Mononuclear cell (primary cell): Measurements from ENCODE around the gene DVL3. TPM values are rescaled to one million over a fixed set of nuclear protein-coding genes. Genes with fewer than 3 reads are reported as not detected.
A peak's percentile ranks its signal among the peaks of the same experiment; 100 is the strongest.

Source experiments
- H3K27me3 ChIP-seq: 2 replicates; pipeline ENCODE4 v1.6.0; 2011; ENCODE audit warnings: low read length, control low read depth; ENCODE audit not compliant: insufficient read depth
- H3K4me1 ChIP-seq: 2 replicates; pipeline ENCODE4 v1.5.1; 2011; ENCODE audit warnings: mild to moderate bottlenecking, low read length, control low read depth; ENCODE audit not compliant: insufficient read depth
- H3K4me3 ChIP-seq: 2 replicates; pipeline ENCODE4 v1.5.1; 2011; ENCODE audit warnings: mild to moderate bottlenecking, low read length, moderate library complexity
- H3K9me3 ChIP-seq: 2 replicates; pipeline ENCODE4 v1.5.1; 2011; ENCODE audit warnings: low read depth, mild to moderate bottlenecking, control low read depth, low read length
- total RNA-seq: library from RNA; depleted of rRNA; stranded (reverse); fragments of >200 nt; gene quantifications from one replicate; pipeline ENCODE4 v1.2.3, GENCODE V29; 2012

The DVL3 gene
- total RNA-seq, 1 donor, result 18.3 TPM

DNA sequence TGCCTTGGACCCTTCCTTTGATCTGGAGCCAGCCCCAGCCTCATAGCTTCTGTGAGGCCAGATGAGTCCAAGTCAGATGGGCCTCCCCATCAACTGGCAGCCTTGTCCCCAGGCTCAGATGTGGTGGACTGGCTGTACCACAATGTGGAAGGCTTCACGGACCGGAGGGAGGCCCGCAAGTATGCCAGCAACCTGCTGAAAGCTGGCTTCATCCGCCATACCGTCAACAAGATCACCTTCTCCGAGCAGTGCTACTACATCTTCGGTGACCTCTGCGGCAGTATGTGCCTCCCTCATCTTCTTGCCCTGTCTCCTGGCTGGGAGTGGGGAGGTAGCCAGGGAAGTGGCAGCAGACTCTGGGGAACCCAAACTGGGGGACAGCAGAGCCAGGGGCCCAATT is 12.6 kb downstream of the DVL3 start:
- H3K4me3 ChIP-seq, result no peak overlapping the region

DNA sequence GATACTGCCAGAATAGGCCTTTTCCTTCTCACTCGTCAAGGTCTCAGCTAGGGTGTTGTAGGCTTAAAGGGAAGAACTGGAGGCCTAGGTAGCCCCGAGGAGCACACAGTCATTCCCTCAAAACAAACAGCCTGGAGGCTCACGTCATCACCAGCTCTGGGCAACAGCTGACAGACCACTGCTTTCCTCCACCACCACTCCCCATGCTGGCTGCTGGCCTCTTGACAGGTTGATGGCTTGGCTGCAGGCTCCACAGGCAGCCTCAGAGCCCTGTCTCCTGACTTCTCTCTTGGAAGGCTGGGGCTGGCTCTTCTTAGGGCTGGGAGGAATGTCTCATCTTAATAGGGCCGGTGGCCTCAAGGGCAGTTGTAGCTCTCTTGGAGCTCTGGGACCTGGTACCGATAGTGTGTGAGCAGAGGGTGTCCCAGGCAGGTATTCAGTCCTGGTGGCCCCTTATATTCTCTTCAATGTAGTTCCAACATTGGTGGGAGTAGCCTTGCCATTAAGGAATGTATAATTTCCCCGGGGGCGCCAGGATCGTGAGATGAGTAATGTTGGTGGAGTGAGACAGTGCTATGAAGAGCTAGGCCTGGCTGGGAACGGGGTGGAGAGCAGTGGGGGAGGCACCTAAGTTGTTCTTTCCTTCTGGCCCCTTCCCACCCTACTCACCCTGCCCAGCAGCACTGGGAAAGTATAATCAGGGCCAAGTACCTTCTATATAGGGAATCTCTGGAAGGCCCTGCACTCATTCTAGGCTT is 13.4 kb downstream of the DVL3 start:
- H3K27me3 ChIP-seq, result no peaks in the 10 kb centered on the region

More for the DNA sequence above, 12.6 kb downstream of the DVL3 start:
- Histone ChIP-seq H3K27me3 (no peaks in the 10 kb centered on the region), H3K4me1 (no peaks in the 10 kb centered on the region), H3K9me3 (no peaks in the 10 kb centered on the region)

GRCh38 chr3:184169896-184170875 is 15.0 kb downstream of the DVL3 start:
- H3K4me3 ChIP-seq, result no peak overlapping the region
- H3K4me1 ChIP-seq, result peaks cover 4% of the 10 kb centered on the region
- no peaks in the 10 kb centered on the region for H3K9me3 ChIP-seq
- H3K27me3 ChIP-seq, result no peaks in the 10 kb centered on the region

More for the DNA sequence above, 13.4 kb downstream of the DVL3 start:
- H3K4me3 ChIP-seq, result no peak overlapping the region
- H3K4me1 ChIP-seq, result no peaks in the 10 kb centered on the region
- H3K9me3 ChIP-seq, result no peaks in the 10 kb centered on the region

GRCh38 chr3:184171562-184171961 is 16.4 kb downstream of the DVL3 start:
- no peaks in the 10 kb centered on the region for H3K9me3 ChIP-seq
- H3K27me3 ChIP-seq, result no peaks in the 10 kb centered on the region
- H3K4me1 ChIP-seq, result peaks cover 18% of the 10 kb centered on the region
- no peak overlapping the region for H3K4me3 ChIP-seq

DNA sequence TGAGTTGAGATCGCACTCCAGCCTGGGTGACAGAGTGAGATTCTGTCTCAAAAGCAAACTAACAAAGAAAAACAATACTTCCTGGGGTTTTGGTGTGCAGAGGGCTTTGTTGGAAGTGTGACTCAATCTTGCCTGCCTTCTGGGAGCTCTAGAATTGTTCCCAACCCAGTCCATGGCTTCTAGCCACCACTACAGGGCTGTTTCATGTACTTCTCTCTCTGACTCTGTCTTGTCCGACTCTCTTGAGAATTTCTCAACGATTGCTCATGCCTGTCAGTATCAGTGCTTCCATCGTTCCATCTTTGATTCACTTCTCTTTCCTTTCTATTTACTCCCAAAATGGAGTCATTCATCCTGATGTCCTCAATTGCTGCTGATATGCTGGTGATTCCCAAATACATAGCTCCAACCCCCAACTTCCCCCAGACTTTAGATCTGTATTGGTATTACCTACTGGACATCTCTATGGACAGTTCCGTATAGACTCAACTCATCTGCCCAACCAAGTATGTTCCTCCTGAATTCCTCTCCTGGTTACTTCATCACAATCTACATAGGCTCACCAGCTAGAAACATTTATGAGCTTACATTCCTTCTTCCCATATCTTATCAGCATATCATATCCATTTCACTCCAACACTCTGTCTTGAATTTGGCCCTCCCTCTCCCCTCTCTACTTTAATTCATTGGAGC is 17.6 kb downstream of the DVL3 start:
- no peaks in the 10 kb centered on the region for H3K27me3 ChIP-seq
- H3K9me3 ChIP-seq, result no peaks in the 10 kb centered on the region
- H3K4me1 ChIP-seq, result peaks cover 30% of the 10 kb centered on the region
- H3K4me3 ChIP-seq, result no peak overlapping the region

DNA sequence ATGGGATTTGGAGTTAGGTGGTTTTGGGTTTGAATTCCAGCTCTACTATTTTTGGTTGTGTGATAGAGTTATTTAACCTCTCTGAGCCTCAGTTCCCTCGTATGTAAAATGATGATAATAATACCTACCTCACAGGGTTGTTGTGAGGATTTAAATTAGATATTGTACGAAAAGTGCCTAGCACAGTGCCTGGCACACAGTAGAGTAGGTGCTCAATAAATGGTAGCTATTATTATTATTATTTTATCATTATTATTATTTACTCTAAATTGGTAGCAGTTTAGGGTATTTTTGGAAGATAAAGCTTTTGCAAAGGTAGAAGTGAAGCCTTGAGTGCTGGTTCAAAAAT is 18.2 kb downstream of the DVL3 start:
- peaks cover 36% of the 10 kb centered on the region for H3K4me1 ChIP-seq
- no peak overlapping the region for H3K4me3 ChIP-seq
- H3K9me3 ChIP-seq, result no peaks in the 10 kb centered on the region
- no peaks in the 10 kb centered on the region for H3K27me3 ChIP-seq

DNA sequence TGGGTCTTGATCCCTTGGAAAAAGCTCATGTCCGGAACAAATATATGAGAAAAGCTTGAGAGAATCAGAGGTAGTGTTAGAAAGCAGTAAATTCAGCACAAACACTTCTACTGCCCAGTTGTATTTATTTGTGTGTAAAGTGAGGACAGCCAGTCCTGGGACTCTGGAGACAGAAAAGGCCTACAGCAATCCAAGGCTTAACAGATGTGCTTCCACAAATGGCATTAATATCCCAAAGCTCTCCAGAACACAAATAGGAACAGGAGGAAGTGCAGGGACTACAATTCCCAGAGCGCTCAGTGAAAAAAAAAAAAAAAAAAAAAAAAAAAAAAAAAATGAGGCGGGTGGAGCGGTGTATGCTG is 19.1 kb downstream of the DVL3 start:
- Histone ChIP-seq H3K4me1 (peaks cover 36% of the 10 kb centered on the region), H3K9me3 (no peaks in the 10 kb centered on the region), H3K4me3 (no peak overlapping the region), H3K27me3 (no peaks in the 10 kb centered on the region)

DNA sequence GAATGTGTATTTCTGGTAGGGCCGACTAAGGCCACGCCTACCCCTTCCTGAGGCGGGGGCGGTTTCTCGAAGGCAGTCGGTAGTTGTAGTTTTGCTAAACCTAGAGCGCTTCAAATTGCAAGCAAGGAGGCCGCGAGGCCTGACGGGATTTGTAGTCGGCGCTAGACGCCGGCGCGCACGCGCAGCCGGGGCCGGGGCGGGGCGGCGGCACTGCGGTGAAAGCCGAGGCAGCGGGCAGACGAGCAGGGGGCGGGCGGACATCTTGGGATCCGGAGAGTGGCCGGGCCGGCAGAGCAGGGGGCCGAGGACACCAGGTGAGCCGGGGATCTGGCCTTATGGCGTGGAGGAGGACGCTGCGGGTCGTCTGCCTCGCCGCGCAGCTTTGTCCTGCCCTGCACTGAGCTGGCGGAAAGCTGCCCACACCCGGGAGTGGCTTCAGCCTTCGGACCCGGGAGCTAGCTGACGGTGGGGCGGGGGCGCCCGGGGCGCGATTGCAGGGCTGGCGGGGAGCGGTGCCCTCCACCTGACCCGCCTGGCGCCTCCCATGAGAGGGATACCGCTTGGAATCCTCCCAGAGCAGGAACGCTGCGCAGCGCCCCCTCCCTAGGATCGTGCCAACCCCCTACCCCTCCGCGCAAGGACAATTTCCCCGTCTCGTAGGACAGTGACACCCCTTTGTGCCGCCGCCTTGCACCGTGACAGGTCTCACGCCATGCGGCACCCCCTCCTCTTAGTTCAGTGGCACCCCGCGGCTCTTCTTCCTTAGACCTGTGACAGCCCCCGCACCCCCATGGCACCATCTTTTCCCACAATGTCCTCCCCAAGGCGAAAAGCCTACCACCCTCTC is 19.7 kb downstream of the DVL3 start, which contains the start of gene AP2M1:
TSS of gene AP2M1 (plus strand) at position 210 of the 847 bp plus-strand sequence. CDS start 2,139 bp downstream, outside the sequence.
- Histone ChIP-seq H3K9me3 (no peaks in the 10 kb centered on the region), H3K4me1 (peaks cover 36% of the 10 kb centered on the region), H3K27me3 (no peaks in the 10 kb centered on the region), H3K4me3 (peak within 1 kb of the TSS; percentile 98)

DNA sequence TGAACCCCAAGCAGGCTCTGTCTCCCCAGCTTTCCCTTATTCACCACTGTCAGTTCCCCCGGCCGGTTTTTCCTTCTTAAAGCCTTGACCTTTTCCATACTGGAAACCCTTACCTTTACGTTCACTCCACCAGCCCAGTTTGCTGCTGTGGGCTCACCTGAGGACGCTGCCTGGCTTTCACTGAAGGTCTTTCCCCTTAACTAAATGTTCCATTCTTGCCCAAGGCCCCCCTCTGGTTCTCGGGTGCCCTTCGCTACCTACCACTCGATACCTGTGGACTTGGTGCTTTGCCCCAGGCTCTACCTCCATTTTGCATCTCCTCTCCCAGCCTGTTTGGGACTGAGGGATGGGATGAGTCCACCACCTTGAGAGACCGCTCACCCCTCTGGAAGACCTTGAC is 20.3 kb downstream of the DVL3 start:
- H3K4me3 ChIP-seq, result peak overlapping the region; percentile 98
- no peaks in the 10 kb centered on the region for H3K27me3 ChIP-seq
- no peaks in the 10 kb centered on the region for H3K9me3 ChIP-seq
- peaks cover 36% of the 10 kb centered on the region for H3K4me1 ChIP-seq

- Histone ChIP-seq H3K9me3 (no peaks in the 10 kb centered on the region), H3K4me3 (no peak overlapping the region), H3K27me3 (no peaks in the 10 kb centered on the region), H3K4me1 (peaks cover 36% of the 10 kb centered on the region)
These were observed 20.8 kb downstream of the DVL3 start for GRCh38 chr3:184175981-184176376.

DNA sequence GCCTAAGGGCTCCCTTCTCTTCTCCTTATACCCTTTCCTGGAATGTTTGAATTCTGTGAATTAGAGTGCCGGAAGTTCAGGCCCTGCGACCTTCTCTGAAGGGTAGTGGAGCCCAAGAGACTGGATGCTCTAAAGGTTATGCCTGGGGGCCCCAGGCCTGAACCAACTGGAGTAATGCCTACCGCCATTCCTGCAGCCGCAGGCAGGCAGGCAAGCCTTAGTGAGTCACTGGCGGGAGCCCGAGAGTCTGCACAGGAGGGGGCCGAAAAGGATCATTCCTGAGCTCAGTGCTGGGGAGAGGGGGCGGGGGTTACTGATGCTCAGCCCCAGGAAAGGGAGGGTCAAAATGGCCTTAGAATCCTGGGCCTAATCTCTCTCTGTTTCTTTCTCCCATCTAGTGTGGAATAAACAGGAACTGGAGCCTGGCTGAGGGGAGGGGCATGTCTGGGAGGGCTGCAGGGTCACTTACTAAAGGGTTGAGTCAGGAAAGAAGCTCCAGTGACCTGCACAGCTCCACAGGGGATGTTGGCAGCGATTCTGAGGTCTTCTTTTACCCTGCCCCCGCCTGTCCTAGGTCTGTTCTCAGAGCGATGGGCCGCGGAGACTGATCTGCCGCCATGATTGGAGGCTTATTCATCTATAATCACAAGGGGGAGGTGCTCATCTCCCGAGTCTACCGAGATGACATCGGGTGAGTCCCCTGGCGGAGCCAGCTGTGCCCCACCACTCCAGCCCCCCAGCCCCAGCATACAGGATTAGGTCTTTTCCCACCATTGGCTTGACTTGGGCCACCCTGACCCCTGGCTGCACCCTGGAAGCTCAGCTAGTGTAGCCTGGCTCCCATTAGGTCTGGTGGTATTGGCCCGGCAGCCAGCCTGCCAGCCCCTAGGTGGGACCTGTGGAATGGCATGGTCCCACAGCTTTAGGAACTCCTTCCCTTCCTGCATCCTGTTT is 21.5 kb downstream of the DVL3 start:
- no peaks in the 10 kb centered on the region for H3K9me3 ChIP-seq
- H3K27me3 ChIP-seq, result no peaks in the 10 kb centered on the region
- no peak overlapping the region for H3K4me3 ChIP-seq
- peaks cover 36% of the 10 kb centered on the region for H3K4me1 ChIP-seq

DNA sequence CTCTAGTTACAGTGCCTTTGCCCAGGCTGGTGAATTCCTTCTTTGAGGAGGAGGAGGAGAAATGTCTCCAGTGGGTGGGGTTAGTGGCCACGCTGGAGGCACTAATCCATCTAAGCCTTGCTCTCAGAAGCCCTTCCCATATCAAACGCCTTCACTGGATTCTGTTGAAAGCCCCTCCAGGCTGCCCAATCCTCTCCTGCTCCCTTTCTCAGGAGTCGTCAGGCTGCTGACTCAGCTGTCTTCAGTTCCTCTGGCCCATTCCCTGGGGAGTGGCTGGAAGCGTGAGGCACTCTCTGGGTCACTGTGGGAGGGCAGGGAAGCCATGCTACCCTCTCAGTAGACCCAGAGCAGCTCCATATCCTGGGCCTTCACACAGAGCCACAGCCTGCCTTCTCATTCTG is 22.2 kb downstream of the DVL3 start:
- H3K27me3 ChIP-seq, result no peaks in the 10 kb centered on the region
- peaks cover 36% of the 10 kb centered on the region for H3K4me1 ChIP-seq
- no peaks in the 10 kb centered on the region for H3K9me3 ChIP-seq
- no peak overlapping the region for H3K4me3 ChIP-seq

DNA sequence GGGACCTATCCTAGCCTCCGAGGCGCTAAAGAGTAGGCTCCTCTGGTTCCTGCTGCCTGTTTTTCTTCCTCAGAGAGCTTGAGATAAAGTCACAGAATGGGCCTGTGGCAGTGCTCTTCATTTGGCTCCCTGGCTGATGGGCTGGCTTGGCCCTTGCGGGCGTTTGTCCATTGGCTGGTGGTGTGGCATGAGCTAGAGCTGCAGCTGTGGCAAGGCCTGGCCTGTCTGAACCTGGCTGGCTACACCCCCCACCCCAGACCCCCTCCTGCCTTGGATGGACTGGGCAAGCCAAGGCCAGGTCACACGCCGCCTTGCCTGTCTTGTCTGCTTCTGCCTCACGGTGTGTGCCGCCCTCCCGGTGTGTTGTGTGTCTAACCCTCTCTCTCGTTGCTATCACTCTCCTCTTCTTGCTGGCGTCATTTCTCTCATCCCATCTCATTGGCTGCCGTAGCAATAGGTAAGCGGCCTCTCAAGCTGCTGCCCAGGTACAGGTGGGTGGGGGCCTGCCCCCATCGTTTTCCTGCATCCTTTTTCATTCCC is 22.7 kb downstream of the DVL3 start:
- Histone ChIP-seq H3K4me1 (peaks cover 36% of the 10 kb centered on the region), H3K4me3 (no peak overlapping the region), H3K9me3 (no peaks in the 10 kb centered on the region), H3K27me3 (no peaks in the 10 kb centered on the region)
